HG03575 (cell line): ENCODE data around the gene DPF3.

ENCODE experiments used
- ATAC-seq: cut with Tn5 transposase; IDR thresholded peaks from one replicate; pipeline ENCODE4 v1.9.1; 2021; ENCODE audit not compliant: unreplicated experiment, insufficient number of reproducible peaks, low FRiP score; ENCODE audit errors: extremely low read depth

DPF3 gene

DNA sequence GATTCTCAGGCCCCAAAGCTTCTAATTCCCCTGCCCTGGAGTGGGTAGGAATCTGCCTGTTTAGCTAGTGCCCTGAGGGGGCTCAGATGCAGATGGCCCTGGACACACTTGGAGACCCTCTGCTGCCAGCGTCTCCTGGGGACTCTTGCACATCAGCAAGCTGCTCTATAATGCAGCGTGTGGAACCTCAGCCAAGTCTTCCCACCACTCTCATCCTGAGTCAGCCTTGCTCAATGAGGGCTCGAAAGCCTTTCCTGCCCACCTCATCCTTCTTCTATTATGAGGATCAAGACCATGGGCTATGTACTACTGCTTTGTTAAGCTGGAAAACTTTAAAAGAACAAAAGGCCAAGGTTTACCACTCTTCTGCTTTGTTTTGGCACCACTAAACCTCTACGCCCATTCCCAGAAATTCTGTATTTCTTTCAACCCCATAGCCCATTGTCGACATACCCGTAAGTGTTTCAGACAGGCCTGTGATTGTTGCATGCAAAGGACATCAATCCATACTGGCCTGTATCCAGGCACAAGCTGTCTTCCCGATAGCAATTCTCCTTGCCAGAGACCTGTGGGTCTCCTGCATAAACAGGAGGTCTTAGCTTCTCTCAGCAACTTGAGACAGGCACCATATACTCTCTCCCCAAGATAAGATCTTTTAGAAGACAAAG, 246.9 kb downstream of the DPF3 start:
- no peak for ATAC-seq

DNA sequence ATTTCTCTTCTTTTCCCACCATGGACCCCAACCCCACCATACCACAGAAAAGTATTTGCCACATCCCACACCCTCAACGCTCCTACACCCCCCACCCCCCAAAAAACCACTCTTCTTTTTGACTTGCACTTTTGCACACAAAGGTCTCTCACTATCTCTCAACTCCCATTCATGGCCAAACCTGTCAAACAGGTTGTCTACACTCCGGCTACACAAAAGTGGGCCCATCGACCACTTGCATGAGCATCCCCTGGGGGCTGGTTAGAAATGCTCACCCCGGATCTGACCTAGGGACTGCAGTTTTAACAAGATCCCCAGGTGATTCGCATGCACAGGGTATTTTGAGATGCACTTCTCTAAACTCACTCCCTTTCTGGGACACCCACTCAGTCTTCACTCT, 248.2 kb downstream of the DPF3 start:
- ATAC-seq: no peak

DNA sequence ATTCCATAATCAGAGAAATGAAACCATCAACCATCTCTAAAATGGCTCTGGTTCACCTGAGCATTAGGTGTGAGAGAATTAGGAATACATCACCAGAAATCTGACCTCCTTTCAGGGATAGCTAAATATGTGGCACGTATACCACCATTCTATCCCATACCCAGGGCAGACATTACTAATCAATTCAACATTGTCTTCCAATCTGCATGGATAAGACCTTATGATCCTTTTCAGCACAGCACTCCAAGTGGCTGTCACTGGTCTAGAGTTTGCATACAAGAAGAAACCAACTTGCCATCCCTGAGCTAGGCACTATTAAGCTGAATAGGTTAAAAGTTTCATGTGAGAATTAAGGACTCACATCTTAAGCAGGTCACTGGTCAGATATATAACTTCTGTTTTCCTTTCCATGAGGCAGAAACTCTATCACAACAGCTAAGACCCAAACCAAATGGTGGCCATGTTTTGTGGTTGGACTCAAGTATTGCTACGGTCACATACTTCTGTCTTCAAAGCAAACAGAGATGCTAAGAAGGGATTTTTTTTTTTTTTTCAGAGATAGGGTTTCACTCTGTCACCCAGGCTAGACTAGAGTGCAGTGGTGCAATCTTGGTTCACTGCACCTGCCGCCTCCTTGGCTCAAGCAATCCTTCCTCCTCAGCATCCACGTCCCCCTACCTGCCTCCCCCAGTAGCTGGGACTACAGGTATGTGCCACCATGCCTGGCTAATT, 249.0 kb downstream of the DPF3 start:
- ATAC-seq: no peak

DNA sequence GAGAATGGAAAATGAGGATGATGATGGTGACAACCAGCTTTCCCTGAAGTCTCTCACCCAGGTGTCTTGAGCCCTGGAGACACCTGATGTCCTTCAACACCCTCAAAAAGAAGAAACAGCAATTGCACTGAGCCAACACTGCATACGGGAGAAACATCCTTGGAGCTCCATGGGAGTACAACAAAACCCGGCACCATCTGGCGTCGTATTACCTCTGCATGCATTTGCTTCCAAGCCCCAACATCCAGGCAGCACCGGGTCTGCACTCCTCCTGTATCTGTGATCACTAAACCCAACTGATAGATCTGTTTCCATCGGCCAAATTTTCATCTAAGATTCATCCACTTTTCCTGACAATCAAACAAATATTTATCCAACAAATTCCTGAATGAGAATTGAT, 249.9 kb downstream of the DPF3 start:
- ATAC-seq: no peak

DNA sequence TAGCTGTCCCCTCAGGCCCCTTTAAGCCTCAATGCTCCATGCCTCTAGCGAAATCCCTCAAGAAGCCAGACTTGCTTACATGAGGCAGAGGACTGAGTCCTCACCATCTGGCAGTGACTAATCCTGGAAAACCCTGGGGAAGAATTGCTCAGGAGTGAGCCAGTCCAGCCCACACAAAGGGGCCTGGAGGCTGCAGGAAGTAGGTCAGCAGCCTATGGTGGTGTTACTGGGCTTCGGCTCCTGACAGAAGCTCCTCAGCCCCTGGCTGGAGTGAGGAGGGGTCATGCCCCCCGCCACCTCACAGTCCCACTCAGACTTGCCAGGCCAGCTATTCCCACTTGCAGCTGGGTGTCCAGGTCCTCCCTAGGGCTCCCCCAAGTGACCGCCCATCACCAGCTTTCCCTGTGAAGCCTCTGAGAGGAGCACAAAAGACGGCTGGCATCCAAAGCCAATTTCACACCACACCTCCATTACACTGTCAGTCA, 250.5 kb downstream of the DPF3 start:
- ATAC-seq: no peak

DNA sequence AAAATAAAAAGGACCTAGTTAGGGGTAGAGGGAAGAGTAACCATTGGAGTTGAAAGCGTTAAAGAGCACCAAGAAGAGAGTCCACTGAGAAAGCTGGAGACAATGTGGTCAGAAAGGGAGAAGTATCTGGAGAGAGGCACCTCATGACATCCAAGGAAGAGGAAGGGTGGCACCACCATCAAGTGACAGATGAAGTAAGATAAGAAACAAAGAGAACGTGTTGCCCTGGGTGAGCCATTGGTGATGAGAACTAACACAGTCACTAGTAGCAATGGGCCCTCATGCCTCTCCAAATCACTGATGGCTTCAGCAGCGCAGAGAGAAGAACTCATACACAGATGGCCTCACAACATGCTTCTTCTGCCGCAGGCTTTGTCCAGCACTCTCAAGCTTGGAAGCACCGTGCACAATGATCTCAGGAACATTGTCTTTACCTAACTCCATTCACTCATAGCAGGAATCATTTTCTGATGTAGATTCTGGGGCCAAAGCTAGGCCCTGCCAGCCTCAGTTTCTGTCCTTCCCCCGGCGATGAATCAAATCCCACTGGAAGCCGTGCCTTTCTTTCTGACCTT, 252.9 kb downstream of the DPF3 start:
- no peak for ATAC-seq

DNA sequence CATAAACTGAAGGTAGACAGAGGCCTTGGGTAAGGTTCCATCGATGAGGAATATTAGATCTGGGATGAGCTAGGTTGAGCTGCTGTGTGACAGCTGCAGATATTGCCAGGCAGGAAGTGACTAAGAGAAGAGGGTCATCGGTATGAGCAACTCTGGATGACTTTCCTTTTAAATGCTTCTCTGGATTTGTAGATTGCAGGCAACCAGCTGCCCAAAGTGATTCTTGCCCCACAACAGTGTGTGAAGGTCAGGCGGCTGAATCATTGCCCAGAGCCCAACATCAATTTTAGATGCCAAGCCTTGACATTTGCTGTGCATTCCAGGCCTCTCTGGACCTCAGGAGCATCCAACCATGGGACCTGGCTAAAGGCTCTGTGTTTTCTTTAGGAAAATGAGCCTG, 255.9 kb downstream of the DPF3 start:
- ATAC-seq: no peak

DNA sequence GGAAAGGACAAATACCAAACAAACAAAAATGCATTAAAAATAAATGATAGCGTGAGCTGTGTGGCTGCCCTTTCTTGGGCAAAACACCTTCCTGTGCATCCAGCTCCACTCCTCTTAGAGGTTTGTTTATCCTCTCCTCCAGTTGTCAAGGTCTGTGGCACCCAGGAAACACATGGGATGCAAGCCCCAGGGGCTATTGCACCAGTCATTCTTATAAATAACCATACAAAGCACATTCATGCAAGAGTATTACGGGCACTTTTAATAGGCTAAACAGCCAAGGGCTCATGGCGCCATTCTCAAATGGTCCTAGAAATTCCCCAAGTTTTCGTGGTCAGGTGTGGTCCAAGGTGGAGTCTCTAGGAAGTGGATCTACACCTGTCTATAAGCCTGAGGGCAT, 257.0 kb downstream of the DPF3 start:
- no peak for ATAC-seq

DNA sequence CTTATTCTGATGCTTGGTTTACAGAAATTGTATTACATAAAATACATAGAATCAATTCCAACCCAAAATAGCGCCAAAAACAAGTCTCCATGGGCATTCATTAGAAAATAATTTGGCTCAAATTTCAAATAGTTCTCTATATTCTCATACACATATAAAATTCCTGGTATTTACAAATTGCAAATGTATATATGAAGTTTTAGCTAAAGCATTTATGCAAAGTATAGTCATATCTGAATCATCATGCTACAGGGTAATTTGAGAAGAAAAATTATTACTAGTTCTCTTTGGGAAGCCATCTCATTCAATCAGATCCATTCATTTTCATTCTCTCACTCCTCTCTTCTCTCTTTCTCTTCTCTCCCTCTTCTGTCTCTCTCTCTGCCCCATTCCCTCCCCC, 257.8 kb downstream of the DPF3 start:
- ATAC-seq: no peak

DNA sequence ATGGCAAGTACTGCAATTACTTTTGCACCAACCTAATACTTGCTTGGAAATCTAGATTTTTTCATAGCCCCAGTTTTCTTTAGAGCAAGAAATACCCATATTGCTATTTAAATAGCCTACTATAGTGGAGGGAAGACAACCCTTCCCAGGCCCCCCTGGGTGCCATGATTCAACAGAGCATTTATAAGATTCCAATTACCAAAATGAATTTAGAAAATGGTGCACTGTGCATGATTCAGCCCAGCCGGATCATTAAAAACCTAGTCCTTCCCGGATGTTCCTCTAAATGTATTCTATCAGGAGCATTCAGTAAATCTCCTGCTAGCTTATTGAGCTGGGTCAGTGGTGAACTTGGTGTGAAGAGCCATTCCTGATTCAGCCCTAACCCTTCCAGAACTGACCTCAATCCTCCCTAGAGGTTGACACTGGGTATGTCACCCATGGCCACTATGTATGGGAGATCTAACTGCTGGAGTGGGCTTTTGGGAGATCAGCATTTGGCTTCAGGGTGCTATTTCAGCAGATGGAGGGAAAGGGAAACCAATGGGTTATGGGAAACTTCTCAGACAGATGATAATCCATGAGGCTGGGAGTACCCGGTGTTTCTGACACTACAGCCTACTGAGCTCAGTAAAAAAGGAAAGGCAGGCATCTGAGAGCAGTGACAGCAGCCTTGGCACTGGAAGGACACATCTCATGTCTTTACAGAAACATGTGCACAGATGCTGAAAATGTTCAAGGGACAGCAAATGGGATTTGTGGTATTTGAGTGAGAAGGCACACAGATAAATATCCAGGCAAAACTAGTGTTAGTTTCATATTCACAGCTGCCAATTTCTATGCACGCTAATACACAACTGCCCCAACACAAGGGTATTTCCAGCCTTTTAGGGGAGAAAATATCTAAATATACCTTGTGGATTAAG, 258.9 kb downstream of the DPF3 start:
- ATAC-seq: no peak

DNA sequence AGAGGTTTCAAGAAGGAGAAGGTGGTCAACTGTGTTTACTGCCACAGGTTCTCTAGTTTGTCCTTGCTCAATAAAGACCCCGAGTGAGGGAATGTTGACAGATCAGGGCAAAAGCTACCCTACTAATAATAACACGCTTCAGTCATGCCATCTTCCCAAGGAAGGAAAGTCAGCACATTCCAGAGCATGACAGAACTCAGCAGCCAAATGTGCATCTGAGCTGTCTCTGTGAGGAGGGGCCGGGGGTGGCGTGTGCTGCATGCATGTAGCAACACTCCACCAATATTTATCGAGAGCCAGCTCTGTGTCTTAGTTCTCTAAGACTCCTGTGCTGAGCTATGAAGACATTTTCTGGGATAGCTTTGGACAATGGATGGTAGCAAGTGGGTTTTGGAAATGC, 260.4 kb downstream of the DPF3 start:
- no peak for ATAC-seq

DNA sequence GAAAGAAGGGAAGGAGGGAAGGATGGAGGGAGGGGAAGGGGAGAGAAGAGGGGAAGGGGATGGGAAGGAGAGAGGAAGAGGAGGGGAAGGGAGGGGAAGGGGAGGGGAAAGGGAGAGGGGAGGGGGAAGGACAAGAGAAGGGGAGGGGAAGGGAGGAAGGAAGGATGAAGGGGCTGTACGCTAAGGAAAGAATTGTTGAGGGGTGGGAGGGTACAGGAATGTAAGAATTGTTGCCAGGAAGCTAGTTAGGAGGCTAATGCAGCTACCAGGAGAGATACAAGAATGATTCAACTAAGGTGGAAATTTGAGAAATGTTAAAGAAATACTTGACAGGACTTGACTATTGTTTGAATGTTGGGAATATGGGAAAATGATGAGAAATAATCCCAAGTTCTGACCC, 261.2 kb downstream of the DPF3 start:
- no peak for ATAC-seq

DNA sequence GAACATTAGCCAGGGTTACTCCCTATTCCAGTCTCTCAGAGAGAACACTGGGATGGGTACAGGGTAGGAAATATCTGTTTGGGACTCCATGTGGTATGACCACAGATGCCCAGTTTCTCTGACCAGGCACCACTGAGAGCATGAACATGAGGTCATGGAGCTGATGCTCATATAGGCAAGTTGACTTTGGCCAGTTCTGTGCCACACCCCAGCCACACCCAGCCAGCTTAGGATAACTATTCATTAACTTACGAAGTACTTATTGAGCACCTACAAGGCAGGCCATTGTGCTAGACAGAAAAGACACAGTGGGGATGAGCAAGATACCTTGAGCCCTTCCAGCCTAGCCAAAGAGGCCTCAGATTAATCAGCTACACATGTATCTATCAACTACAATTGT, 262.5 kb downstream of the DPF3 start:
- no peak for ATAC-seq

DNA sequence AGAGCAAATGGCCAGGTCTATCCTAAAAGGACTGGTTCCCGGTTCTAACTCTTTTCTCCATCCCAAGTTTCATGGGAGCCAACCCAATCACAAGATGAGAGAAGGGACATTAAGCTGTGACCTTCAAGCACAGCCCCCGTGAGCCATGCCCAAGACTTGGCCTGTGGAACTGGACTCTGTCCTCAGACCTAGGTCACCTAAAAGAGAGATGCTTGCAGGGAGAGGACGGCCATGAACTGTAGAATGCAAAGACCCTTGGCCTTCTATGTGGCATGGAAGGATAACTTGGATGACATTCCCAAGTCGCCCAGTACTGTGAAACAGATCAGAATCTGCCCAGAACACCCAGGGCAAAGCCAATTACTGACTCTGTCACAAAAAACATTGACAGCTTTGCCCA, 263.5 kb downstream of the DPF3 start:
- no peak for ATAC-seq

DNA sequence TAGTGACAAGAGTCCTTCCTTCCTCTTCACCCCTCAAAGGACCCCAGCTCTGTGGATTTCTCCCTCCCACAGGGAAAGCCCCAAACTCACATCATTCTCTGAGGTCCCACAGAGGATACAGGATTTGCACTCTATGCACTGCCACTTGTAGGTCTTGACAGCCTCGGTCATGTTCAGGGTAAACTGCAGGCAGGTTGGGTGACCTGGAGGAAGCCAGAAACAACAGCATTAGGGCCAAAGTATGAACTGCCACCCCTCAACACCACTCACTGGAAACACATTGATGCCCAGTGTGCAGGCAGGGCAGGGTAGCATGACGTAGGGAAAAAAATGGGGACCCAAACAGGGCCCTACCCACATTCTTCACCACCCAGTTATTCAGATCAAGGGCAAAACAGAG, 264.4 kb downstream of the DPF3 start:
- no peak for ATAC-seq

DNA sequence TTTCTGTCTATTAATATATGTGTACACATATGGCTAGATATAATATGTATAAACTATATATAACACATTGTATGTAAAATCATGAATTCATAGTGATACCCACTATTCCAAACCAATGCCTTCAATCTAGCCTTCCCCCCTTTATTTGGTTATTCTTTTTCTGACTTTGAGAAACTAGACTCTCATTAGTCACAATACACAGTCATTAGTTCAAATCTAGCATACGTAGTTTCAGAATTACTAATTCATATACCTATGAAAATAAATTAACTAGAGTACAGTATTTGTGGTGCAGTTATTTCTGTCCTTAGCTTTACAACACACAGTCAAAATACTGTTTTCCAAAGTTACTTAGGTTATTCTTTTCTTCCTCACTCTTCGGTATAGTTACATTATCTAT, 268.2 kb downstream of the DPF3 start:
- no peak for ATAC-seq

DNA sequence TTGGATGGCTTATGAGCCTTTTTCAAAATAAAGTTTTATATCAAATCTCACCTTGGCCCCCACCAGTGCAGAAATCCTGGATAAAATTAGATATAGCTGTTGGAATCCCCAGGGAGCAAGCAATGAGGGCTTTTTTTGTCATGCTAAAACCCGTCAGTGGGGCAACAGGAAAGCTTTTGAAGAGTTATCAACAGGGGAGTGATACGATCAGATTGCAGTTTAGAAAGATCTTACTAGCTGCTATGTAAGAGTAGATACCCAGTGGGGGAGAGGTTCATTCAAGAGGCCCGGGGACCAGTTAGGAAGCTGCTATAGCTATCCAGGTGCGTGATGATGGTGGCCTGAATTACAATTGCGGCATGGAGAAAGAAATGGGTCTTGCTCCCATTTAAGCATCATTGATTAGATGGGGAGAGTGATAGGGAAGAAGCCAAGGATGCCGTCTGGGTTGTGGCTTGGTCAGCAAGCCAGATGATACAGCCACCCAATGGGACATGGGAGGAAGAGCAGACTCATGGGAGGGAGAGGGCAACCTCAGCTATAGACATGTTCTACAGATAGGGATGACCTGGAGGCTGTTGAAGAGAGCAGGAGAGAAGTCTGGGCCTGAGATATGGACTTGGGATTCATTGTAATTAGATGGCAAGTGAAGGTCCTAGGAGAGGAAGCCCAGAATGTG, 272.4 kb downstream of the DPF3 start:
- no peak for ATAC-seq

DNA sequence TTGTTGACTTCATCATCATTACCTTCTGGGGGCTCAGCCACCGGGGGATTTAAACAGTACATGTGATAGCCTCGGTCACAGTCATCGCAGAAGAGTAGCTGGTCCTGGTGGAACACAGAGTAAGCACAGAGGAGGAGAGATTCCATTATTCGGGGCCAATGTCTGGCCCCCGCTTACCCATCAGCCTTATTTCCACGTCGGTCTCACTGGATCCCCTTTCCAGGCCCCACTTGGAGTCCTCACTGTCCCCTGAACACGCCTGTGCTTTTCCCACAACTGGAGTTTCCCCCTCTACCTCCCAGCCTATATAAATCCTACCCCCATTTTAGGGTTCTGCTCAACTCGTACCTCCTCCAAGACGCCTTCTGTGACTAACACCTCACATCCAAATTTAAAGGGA, 274.0 kb downstream of the DPF3 start:
- no peak for ATAC-seq

DNA sequence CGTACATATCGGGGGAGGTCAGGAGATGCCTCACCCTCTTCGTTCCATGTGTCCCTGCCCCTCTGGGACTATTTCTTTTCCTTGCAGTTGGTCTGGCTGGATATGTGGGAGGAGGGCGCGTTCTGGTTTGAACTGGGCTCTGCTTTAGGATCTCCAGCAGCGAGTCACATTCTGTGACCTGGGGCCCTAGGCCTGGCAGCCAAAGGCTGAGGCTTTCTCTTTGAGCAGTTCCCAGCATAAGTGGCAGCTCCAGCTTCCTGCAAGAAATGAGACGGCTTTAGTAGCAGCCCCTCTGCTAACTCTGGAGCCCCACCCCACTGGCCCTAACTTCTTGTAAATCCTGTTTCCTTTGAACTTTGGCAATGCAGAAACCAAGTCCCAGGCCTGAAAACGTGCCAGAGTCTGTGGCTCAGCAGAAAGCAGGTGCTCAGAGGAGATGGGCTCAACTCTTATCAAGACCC, 274.8 kb downstream of the DPF3 start:
- ATAC-seq: no peak
